HepG2 (cell line): ENCODE data around the gene PROCR. TPM values are rescaled to one million over a fixed set of nuclear protein-coding genes. Genes with fewer than 3 reads are reported as not detected.

Source experiments
- BRCA1 ChIP-seq: sonication (generic); formaldehyde crosslinking; IDR thresholded peaks from 2 replicates; pipeline ENCODE4 v1.4.0; 2020; ENCODE audit warnings: missing genetic modification reagents
- GATA4 ChIP-seq: sonication (generic); IDR thresholded peaks from 2 replicates; pipeline ENCODE4 v1.6.1; 2016; ENCODE audit warnings: antibody characterized with exemption, low read depth, borderline replicate concordance
- HDAC6 ChIP-seq: fragments of 200-600 bp; sonication (generic); IDR thresholded peaks from 2 replicates; pipeline ENCODE4 v1.7.0; 2017; ENCODE audit warnings: mild to moderate bottlenecking, antibody characterized with exemption, low read length, low read depth
- REPIN1 ChIP-seq: sonication (generic); formaldehyde crosslinking; IDR thresholded peaks from 2 replicates; pipeline ENCODE4 v1.8.0; 2022; ENCODE audit warnings: missing genetic modification reagents, low read depth, mild to moderate bottlenecking, borderline replicate concordance
- SMYD3 ChIP-seq: sonication (generic); formaldehyde crosslinking; IDR thresholded peaks from 2 replicates; pipeline ENCODE4 v1.8.1; 2023; ENCODE audit warnings: mild to moderate bottlenecking, missing genetic modification reagents
- ZFP1 ChIP-seq: IDR thresholded peaks from 2 replicates; pipeline ENCODE4 v1.6.1; 2016
- ZNF253 ChIP-seq: sonication (generic); formaldehyde crosslinking; IDR thresholded peaks from 2 replicates; pipeline ENCODE4 v1.8.0; 2022; ENCODE audit warnings: mild to moderate bottlenecking, missing genetic modification reagents, borderline replicate concordance
- polyA plus RNA-seq, 8 experiments: library from polyadenylated mRNA; depleted of rRNA in 3 of 8; stranded (reverse) in 7 of 8; unstranded in 1 of 8; fragments of >200 nt; fragmentation: Illumina TruSeq in 4 of 8; extraction: Trizol in 4 of 8; gene quantifications; 2 replicates each; pipeline versions ENCODE4 v1.2.1 to v1.2.3, GENCODE V29; 2011 to 2016; ENCODE audit warnings: low read depth in 4 of 8, missing spikeins in 1 of 8, mixed read lengths in 1 of 8; ENCODE audit not compliant: insufficient read depth in 1 of 8
- total RNA-seq, 5 experiments: library from RNA; depleted of rRNA; stranded (reverse); fragments of >200 nt; fragmentation: Illumina TruSeq; extraction: Trizol; gene quantifications; 2 replicates each; pipeline ENCODE4 v1.2.3, GENCODE V29; 2016; ENCODE audit warnings: low read depth in 1 of 5
- TF ChIP-seq, protein P1 (sequence below): sonication (generic); formaldehyde crosslinking; IDR thresholded peaks from 2 replicates; pipeline ENCODE4 v1.9.0; 2022; ENCODE audit warnings: low read depth, missing genetic modification reagents
- TF ChIP-seq, protein P2 (sequence below): sonication (generic); formaldehyde crosslinking; IDR thresholded peaks from 2 replicates; pipeline ENCODE4 v1.5.1; 2020; ENCODE audit warnings: mild to moderate bottlenecking, missing genetic modification reagents
- TF ChIP-seq, protein P3 (sequence below): sonication (generic); formaldehyde crosslinking; IDR thresholded peaks from 2 replicates; pipeline ENCODE4 v1.5.0; 2020; ENCODE audit warnings: mild to moderate bottlenecking, missing genetic modification reagents, borderline replicate concordance
- TF ChIP-seq, protein P4 (sequence below): sonication (generic); formaldehyde crosslinking; IDR thresholded peaks from 2 replicates; pipeline ENCODE4 v1.5.1; 2020; ENCODE audit warnings: mild to moderate bottlenecking, missing genetic modification reagents, borderline replicate concordance
- TF ChIP-seq, protein P5 (sequence below): sonication (generic); formaldehyde crosslinking; IDR thresholded peaks from 2 replicates; pipeline ENCODE4 v1.5.0; 2020; ENCODE audit warnings: missing genetic modification reagents

The PROCR gene
- total and polyA plus RNA-seq, 2 of the 13 experiments (the other 11 are each of a cell fraction or from before 2014, with no cell fraction given), result 1.4 to 1.7 TPM

DNA sequence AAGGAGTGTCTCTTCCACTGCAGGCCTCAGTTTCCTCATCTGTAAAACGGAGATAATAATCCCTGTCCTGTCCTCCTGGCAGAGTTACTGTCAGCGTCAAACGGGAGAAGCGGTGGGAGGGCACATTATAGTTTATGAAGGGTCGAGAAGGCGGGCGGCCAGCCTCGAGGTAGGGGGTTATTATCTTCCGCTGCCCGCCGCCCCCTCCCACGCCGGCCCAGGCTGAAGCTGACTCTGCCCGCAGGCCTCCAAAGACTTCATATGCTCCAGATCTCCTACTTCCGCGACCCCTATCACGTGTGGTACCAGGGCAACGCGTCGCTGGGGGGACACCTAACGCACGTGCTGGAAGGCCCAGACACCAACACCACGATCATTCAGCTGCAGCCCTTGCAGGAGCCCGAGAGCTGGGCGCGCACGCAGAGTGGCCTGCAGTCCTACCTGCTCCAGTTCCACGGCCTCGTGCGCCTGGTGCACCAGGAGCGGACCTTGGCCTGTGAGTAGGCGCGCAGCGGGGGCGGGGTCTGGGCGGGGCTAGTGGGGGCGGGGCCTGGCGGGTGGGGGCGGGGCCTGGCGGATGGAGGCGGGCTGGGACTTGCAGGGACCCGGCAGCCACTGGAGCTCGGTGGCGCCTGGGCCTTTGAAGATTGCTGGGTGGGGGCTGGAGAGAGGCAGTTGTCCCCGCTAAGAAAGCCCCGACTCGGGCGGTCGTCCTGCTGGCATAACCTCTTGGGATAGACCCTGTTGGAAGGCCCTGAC lies 2.8 kb downstream of the PROCR start (continued):
- TF ChIP-seq, protein P1, sequence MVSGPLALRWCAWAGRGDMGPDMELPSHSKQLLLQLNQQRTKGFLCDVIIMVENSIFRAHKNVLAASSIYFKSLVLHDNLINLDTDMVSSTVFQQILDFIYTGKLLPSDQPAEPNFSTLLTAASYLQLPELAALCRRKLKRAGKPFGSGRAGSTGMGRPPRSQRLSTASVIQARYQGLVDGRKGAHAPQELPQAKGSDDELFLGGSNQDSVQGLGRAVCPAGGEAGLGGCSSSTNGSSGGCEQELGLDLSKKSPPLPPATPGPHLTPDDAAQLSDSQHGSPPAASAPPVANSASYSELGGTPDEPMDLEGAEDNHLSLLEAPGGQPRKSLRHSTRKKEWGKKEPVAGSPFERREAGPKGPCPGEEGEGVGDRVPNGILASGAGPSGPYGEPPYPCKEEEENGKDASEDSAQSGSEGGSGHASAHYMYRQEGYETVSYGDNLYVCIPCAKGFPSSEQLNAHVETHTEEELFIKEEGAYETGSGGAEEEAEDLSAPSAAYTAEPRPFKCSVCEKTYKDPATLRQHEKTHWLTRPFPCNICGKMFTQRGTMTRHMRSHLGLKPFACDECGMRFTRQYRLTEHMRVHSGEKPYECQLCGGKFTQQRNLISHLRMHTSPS (CRISPR knock-in tag), result no peak
- TF ChIP-seq ZNF253 (CRISPR knock-in tag), result 0 out of 2 replicates have a peak, but pooled peaks have one; percentile 57
- TF ChIP-seq SMYD3 (CRISPR knock-in tag), result no peak
- TF ChIP-seq, protein P2, sequence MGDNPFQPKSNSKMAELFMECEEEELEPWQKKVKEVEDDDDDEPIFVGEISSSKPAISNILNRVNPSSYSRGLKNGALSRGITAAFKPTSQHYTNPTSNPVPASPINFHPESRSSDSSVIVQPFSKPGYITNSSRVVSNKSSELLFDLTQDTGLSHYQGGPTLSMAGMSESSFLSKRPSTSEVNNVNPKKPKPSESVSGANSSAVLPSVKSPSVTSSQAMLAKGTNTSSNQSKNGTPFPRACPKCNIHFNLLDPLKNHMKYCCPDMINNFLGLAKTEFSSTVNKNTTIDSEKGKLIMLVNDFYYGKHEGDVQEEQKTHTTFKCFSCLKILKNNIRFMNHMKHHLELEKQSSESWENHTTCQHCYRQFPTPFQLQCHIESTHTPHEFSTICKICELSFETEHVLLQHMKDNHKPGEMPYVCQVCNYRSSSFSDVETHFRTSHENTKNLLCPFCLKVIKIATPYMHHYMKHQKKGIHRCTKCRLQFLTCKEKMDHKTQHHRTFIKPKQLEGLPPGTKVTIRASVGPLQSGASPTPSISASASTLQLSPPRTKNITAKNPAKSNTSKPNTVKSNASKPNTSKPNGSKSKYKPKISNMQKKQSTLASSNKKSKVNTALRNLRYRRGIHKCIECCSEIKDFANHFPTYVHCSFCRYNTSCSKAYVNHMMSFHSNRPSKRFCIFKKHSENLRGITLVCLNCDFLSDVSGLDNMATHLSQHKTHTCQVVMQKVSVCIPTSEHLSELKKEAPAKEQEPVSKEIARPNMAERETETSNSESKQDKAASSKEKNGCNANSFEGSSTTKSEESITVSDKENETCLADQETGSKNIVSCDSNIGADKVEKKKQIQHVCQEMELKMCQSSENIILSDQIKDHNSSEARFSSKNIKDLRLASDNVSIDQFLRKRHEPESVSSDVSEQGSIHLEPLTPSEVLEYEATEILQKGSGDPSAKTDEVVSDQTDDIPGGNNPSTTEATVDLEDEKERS, result peak; percentile 88; the same call in 1 of the 2 replicates
- TF ChIP-seq, protein P3, sequence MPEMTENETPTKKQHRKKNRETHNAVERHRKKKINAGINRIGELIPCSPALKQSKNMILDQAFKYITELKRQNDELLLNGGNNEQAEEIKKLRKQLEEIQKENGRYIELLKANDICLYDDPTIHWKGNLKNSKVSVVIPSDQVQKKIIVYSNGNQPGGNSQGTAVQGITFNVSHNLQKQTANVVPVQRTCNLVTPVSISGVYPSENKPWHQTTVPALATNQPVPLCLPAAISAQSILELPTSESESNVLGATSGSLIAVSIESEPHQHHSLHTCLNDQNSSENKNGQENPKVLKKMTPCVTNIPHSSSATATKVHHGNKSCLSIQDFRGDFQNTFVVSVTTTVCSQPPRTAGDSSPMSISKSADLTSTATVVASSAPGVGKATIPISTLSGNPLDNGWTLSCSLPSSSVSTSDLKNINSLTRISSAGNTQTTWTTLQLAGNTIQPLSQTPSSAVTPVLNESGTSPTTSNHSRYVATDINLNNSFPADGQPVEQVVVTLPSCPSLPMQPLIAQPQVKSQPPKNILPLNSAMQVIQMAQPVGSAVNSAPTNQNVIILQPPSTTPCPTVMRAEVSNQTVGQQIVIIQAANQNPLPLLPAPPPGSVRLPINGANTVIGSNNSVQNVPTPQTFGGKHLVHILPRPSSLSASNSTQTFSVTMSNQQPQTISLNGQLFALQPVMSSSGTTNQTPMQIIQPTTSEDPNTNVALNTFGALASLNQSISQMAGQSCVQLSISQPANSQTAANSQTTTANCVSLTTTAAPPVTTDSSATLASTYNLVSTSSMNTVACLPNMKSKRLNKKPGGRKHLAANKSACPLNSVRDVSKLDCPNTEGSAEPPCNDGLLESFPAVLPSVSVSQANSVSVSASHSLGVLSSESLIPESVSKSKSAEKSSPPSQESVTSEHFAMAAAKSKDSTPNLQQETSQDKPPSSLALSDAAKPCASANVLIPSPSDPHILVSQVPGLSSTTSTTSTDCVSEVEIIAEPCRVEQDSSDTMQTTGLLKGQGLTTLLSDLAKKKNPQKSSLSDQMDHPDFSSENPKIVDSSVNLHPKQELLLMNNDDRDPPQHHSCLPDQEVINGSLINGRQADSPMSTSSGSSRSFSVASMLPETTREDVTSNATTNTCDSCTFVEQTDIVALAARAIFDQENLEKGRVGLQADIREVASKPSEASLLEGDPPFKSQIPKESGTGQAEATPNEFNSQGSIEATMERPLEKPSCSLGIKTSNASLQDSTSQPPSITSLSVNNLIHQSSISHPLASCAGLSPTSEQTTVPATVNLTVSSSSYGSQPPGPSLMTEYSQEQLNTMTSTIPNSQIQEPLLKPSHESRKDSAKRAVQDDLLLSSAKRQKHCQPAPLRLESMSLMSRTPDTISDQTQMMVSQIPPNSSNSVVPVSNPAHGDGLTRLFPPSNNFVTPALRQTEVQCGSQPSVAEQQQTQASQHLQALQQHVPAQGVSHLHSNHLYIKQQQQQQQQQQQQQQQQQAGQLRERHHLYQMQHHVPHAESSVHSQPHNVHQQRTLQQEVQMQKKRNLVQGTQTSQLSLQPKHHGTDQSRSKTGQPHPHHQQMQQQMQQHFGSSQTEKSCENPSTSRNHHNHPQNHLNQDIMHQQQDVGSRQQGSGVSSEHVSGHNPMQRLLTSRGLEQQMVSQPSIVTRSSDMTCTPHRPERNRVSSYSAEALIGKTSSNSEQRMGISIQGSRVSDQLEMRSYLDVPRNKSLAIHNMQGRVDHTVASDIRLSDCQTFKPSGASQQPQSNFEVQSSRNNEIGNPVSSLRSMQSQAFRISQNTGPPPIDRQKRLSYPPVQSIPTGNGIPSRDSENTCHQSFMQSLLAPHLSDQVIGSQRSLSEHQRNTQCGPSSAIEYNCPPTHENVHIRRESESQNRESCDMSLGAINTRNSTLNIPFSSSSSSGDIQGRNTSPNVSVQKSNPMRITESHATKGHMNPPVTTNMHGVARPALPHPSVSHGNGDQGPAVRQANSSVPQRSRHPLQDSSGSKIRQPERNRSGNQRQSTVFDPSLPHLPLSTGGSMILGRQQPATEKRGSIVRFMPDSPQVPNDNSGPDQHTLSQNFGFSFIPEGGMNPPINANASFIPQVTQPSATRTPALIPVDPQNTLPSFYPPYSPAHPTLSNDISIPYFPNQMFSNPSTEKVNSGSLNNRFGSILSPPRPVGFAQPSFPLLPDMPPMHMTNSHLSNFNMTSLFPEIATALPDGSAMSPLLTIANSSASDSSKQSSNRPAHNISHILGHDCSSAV (CRISPR knock-in tag), result no peak
- TF ChIP-seq, protein P4, sequence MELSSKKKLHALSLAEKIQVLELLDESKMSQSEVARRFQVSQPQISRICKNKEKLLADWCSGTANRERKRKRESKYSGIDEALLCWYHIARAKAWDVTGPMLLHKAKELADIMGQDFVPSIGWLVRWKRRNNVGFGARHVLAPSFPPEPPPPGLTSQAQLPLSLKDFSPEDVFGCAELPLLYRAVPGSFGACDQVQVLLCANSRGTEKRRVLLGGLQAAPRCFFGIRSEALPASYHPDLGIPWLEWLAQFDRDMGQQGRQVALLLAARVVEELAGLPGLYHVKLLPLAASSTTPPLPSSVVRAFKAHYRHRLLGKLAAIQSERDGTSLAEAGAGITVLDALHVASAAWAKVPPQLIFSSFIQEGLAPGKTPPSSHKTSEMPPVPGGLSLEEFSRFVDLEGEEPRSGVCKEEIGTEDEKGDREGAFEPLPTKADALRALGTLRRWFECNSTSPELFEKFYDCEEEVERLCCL (CRISPR knock-in tag), result no peak
- TF ChIP-seq, protein P5, sequence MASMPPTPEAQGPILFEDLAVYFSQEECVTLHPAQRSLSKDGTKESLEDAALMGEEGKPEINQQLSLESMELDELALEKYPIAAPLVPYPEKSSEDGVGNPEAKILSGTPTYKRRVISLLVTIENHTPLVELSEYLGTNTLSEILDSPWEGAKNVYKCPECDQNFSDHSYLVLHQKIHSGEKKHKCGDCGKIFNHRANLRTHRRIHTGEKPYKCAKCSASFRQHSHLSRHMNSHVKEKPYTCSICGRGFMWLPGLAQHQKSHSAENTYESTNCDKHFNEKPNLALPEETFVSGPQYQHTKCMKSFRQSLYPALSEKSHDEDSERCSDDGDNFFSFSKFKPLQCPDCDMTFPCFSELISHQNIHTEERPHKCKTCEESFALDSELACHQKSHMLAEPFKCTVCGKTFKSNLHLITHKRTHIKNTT (CRISPR knock-in tag), result no peak
- peak; percentile 83; the same call in 1 of the 2 replicates for TF ChIP-seq ZFP1 (CRISPR knock-in tag)
- TF ChIP-seq REPIN1 (CRISPR knock-in tag), result peak; percentile 97
- TF ChIP-seq GATA4, result peak; percentile 52; the same call in 1 of the 2 replicates
- TF ChIP-seq BRCA1 (CRISPR knock-in tag), result no peak
- no peak for TF ChIP-seq HDAC6
